GM10847 (cell line): ENCODE measurements around the gene OTUD5.

Source experiments
- POLR2A ChIP-seq: IDR thresholded peaks from 2 replicates; pipeline ENCODE4 v1.6.1; 2011; ENCODE audit not compliant: insufficient read length; ENCODE audit errors: extremely low read depth

Gene OTUD5

GRCh38 chrX:48975541-48975940 lies 18.1 kb upstream of the OTUD5 start:
- no peak for TF ChIP-seq POLR2A

DNA sequence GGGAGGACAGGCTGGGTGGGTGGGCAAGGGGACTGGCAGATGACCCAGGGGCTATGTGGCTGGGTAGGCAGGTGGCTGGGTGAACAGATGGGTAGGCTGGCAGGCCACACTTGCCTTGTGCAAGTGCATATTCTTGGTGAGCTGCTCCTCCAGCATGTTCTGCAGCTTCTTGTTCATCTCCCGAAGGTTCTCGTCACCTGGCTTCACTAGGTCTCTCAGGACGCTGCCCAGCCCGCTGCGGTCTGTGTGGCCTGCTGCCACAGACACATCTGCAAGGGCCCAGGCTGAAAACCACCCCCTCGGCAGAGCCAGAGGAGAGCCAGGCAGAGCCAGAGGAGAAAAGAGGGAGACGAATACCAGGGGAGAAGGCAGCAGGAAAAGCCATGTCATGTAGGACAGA lies 17.6 kb upstream of the OTUD5 start:
- TF ChIP-seq POLR2A: no peak

GRCh38 chrX:48974574-48974973 lies 17.2 kb upstream of the OTUD5 start:
- no peak for TF ChIP-seq POLR2A

GRCh38 chrX:48974033-48974432 lies 16.6 kb upstream of the OTUD5 start:
- no peak for TF ChIP-seq POLR2A

- no peak for TF ChIP-seq POLR2A
Measured at GRCh38 chrX:48972220-48973164, 15.1 kb upstream of the OTUD5 start.

- no peak for TF ChIP-seq POLR2A
Measured at GRCh38 chrX:48971249-48972219, 14.1 kb upstream of the OTUD5 start, which contains the start of gene KCND1. KCND1 (minus strand) TSS chrX:48971844; CDS start chrX:48970271, 1,573 bp downstream.

GRCh38 chrX:48969471-48969870 lies 12.1 kb upstream of the OTUD5 start:
- no peak for TF ChIP-seq POLR2A

DNA sequence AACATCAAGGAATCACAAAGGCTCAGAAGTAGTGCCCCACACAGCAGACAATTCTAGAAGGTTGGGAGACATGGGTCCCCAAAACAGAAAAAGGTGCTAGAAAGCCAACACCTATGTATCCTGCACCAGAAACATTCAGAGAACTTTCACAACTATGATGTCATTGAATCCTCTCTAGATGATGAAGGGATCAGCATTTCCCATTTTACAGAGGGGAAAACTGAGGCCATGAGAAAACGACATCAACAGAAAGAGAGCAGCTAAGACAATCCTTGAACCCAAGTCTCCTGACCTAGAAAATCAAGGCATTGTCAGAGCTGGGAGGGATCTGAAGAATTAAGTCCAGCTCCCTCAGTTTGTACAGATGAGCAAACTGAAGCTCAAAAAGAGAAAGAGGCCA lies 11.0 kb upstream of the OTUD5 start:
- TF ChIP-seq POLR2A: no peak

GRCh38 chrX:48966796-48967579 lies 9.6 kb upstream of the OTUD5 start:
- TF ChIP-seq POLR2A: no peak

DNA sequence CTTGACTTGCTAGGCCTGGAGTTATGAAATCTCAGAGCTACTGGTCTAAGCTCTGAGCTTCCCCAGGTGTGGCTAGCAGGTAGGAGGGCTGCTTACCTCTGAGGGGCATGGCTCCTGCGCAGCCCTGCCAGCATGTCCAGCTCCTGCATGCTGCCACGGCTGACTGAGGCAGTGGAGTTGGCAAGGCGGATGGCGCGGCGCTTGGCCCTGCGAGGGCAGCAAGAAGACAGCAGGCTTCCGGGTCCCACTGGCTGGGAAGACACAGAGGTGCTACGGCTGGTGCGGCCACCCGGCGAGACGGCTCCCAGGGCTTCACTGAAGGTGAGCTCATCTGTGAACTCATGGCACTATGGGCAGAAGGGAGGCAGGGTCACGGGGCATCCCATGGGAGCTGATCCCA lies 8.6 kb upstream of the OTUD5 start:
- TF ChIP-seq POLR2A: no peak

- TF ChIP-seq POLR2A: no peak
Measured at GRCh38 chrX:48961585-48962091, 4.2 kb upstream of the OTUD5 start.

DNA sequence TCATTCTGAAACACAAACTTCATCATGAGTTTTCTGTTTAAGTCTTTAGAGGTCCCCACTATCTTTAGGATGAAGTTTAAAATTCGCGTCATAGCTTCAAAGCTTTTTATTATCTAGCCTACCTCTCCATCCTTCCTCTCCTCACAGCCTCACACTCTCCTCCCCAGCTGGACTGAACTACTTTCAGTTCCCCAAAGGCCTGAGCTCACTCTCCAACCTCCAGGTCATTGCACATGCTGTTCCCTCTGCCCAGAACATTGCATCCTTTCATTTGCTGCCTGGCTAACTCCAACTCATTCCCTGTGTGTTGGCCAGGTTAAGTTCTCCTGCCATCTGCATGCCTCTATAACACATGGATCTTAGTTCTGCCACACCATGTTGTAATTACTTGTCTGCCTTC lies 2.9 kb upstream of the OTUD5 start:
- no peak for TF ChIP-seq POLR2A

DNA sequence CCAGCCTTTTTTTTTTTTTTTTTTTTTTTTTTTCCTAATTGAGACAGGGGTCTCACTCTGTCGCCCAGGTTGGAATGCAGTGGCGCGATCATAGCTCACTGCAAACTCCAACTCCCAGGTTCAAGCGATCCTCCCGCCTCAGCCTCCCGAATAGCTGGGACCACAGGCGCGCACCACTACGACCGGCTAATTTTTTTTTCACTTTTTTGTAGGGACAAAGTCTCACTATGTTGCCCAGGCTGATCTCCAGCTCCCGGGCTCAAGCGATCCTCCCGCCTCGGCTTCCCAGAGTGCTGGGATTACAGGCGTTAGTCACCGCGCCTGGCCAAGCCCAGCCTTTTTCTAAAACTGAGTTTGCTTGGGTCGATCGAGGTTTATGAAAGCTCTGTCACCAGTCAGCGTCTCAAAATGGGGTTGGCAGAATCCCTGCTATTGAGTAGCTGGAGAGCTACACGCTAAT lies 1.3 kb upstream of the OTUD5 start:
- no peak for TF ChIP-seq POLR2A

- TF ChIP-seq POLR2A: no peak
Measured at GRCh38 chrX:48957827-48958634, 624 bp upstream of the OTUD5 start.
